CD8-positive, alpha-beta memory T cell (primary cell): ENCODE measurements around the gene BOC. TPM values are rescaled to one million over a fixed set of nuclear protein-coding genes. Genes with fewer than 3 reads are reported as not detected.
A peak's percentile ranks its signal among the peaks of the same experiment; 100 is the strongest.

ENCODE experiments used
- CTCF ChIA-PET: fragments of 350-600 bp; sonication (Branson Sonifier 250); formaldehyde crosslinking; loops from one replicate; lab custom pipeline; 2021; ENCODE audit warnings: antibody characterized with exemption; lab: Charles Lee
- POLR2A ChIA-PET: fragments of 350-600 bp; sonication (Branson Sonifier 250); formaldehyde crosslinking; loops from one replicate; lab custom pipeline; 2021; ENCODE audit warnings: antibody characterized with exemption; lab: Charles Lee
- DNase-seq, 5 donors: peaks; one replicate each; pipeline versions ENCODE4 v3.0.0 to v3.0.0-alpha.2; 2020 to 2022; ENCODE audit warnings: mixed read lengths in 1 of 5
- H3K27ac ChIP-seq: one replicate; pipeline ENCODE4 v1.7.0; 2013; ENCODE audit warnings: low read depth, mild to moderate bottlenecking, low read length, moderate library complexity
- H3K27me3 ChIP-seq: 2 replicates; pipeline ENCODE4 v1.7.0; 2013; ENCODE audit warnings: low read length, mild to moderate bottlenecking; ENCODE audit not compliant: insufficient read depth, poor library complexity, severe bottlenecking
- H3K36me3 ChIP-seq: 2 replicates; pipeline ENCODE4 v1.7.0; 2013; ENCODE audit warnings: mild to moderate bottlenecking, low read length, moderate library complexity; ENCODE audit not compliant: insufficient read depth
- H3K4me1 ChIP-seq: 2 replicates; pipeline ENCODE4 v1.7.0; 2013; ENCODE audit warnings: mild to moderate bottlenecking, low read length, moderate library complexity; ENCODE audit not compliant: insufficient read depth
- H3K4me3 ChIP-seq: 2 replicates; pipeline ENCODE4 v1.7.0; 2013; ENCODE audit warnings: mild to moderate bottlenecking, low read length
- H3K9me3 ChIP-seq: 2 replicates; pipeline ENCODE4 v1.7.0; 2013; ENCODE audit warnings: mild to moderate bottlenecking, low read length
- H3K27ac Mint-ChIP-seq, 8 donors: one replicate each; pipeline ENCODE4 v1.8.0; 2020 to 2021; ENCODE audit warnings: mixed read lengths in 8 of 8, mild to moderate bottlenecking in 6 of 8, inconsistent platforms in 3 of 8, moderate library complexity in 3 of 8
- H3K27me3 Mint-ChIP-seq, 2 donors: one replicate each; pipeline ENCODE4 v1.8.0; 2020 to 2021; ENCODE audit warnings: mixed read lengths in 2 of 2, mild to moderate bottlenecking in 1 of 2, moderate library complexity in 1 of 2
- H3K36me3 Mint-ChIP-seq, 3 donors: one replicate each; pipeline ENCODE4 v1.8.0; 2020 to 2021; ENCODE audit warnings: mixed read lengths in 3 of 3, inconsistent platforms in 1 of 3, mild to moderate bottlenecking in 1 of 3
- H3K4me1 Mint-ChIP-seq, 3 donors: one replicate each; pipeline ENCODE4 v1.8.0; 2020 to 2021; ENCODE audit warnings: mixed read lengths in 3 of 3, inconsistent platforms in 1 of 3, mild to moderate bottlenecking in 1 of 3
- H3K4me3 Mint-ChIP-seq, 7 donors: one replicate each; pipeline ENCODE4 v1.8.0; 2020 to 2021; ENCODE audit warnings: mixed read lengths in 7 of 7, mild to moderate bottlenecking in 6 of 7, moderate library complexity in 4 of 7, inconsistent platforms in 2 of 7
- H3K9me3 Mint-ChIP-seq, 5 donors: one replicate each; pipeline ENCODE4 v1.8.0; 2020 to 2022; ENCODE audit warnings: mixed read lengths in 5 of 5, mild to moderate bottlenecking in 3 of 5, moderate library complexity in 2 of 5, inconsistent platforms in 1 of 5
- polyA plus RNA-seq: library from polyadenylated mRNA; unstranded; fragments of 300-500 nt; fragmentation: Illumina TruSeq; gene quantifications from one replicate; pipeline ENCODE4 v1.2.3, GENCODE V29; 2021
- total RNA-seq, 2 experiments: library from RNA; stranded (reverse); gene quantifications; one replicate each; pipeline ENCODE4 v1.2.3, GENCODE V29; 2021

The BOC gene
- total and polyA plus RNA-seq, 3 experiments from 2014 or later = not detected

DNA sequence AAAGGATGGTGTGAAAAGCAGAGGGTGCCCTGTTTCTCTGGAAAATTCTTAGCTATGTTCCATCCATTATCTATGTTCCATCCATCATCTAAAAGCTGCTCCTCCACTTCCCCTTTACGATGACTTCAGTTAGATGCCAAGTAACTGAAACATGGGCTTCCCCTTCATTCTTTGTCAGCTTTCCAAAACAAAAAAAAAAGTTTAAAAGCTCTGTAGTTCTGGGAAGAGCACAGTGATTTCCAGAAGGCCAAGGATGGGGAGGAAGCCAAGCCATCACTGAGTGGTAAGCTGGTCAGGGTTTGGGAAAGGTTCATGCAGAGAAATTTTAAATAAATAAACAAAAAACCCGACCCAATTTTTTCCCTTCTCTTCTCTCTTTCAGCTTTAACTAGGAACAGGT is 118.4 kb downstream of the BOC start:
- Mint-ChIP-seq H3K4me1 (no peaks in the 10 kb centered on the region), H3K9me3 (no peaks in the 10 kb centered on the region), H3K27me3 (no peaks in the 10 kb centered on the region), H3K36me3 (peaks cover 15 to 24% (median 22%) of the 10 kb centered on the region in 3 donors), H3K27ac (no peak overlapping the region), H3K4me3 (no peak overlapping the region)
- Histone ChIP-seq H3K27me3 (no peaks in the 10 kb centered on the region), H3K27ac (no peak overlapping the region), H3K9me3 (no peaks in the 10 kb centered on the region), H3K36me3 (no peaks in the 10 kb centered on the region), H3K4me1 (no peaks in the 10 kb centered on the region), H3K4me3 (no peak overlapping the region)
- POLR2A ChIA-PET = no interaction called here
- no peak for DNase-seq
- CTCF ChIA-PET = interaction anchor here (1.9 kb wide), 1 partner anchor 41 kb away, joined by 4 read pairs; no protein-coding TSS in a partner anchor

DNA sequence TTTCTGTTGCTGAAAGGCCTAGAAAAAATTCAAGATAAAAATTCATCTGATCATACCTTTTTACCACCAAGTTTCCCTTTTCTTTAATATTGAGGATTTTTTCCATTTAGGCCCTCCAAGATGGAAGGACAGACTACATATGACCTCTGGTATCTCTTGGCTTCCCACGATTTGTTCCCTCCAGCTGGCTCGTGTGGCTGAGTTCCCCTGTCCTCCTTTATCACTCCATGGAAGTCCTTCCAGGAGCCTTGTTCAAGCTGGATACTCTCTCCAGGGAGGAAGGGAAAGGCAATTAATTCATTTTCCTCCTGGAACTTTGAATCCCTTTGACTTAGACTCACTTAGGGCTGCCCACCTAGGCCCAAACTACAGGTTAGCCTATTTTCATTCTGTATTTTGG is 119.4 kb downstream of the BOC start:
- Histone ChIP-seq H3K4me3 (no peak overlapping the region), H3K36me3 (no peaks in the 10 kb centered on the region), H3K4me1 (no peaks in the 10 kb centered on the region), H3K27ac (no peak overlapping the region), H3K27me3 (no peaks in the 10 kb centered on the region), H3K9me3 (no peaks in the 10 kb centered on the region)
- Mint-ChIP-seq H3K9me3 (no peaks in the 10 kb centered on the region), H3K4me3 (no peak overlapping the region), H3K27ac (peak overlapping the region in 1 of 8 donors; percentile 4), H3K4me1 (no peaks in the 10 kb centered on the region), H3K36me3 (peaks cover 16 to 23% (median 21%) of the 10 kb centered on the region in 3 donors), H3K27me3 (no peaks in the 10 kb centered on the region)
- ChIA-PET CTCF (no interaction called here), POLR2A (no interaction called here)
- DNase-seq = no peak

DNA sequence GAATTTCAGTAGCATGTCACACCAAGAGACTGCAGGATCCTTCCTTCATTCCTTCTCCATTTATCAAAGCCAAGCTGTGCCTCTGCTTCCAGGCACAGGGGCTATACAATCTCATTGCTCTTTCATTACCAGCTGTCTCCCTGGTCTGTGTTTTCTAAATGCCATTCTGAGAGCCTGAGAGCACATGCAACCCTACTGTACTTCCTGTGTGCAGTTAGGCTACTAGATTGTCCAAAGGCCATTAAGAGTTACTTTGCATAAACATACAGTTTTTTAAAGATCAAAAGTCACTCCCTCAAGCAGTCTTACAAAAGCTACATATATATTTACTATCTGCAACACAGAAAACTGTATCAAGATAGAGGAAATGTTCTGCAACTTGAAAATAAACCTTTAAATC is 119.8 kb downstream of the BOC start:
- no peaks in the 10 kb centered on the region for H3K4me1 Mint-ChIP-seq
- Histone ChIP-seq H3K27me3 (no peaks in the 10 kb centered on the region), H3K4me1 (no peaks in the 10 kb centered on the region), H3K4me3 (no peak overlapping the region), H3K27ac (no peak overlapping the region), H3K9me3 (no peaks in the 10 kb centered on the region), H3K36me3 (no peaks in the 10 kb centered on the region)
- H3K27ac Mint-ChIP-seq = no peak overlapping the region
- H3K4me3 Mint-ChIP-seq = no peak overlapping the region
- CTCF ChIA-PET = no interaction called here
- H3K9me3 Mint-ChIP-seq = no peaks in the 10 kb centered on the region
- H3K36me3 Mint-ChIP-seq = peaks cover 12 to 19% (median 17%) of the 10 kb centered on the region in 3 donors
- no peaks in the 10 kb centered on the region for H3K27me3 Mint-ChIP-seq
- DNase-seq = no peak
- POLR2A ChIA-PET = no interaction called here

Other genes starting within 250 kb of the BOC start
- gene CD200R1, start 236.5 kb upstream of the BOC start, total RNA-seq = 1 to 10 TPM; 3.5 TPM
- 14.3 TPM for gene CD200R1, start 236.5 kb upstream of the BOC start, polyA plus RNA-seq
- 10 to 100 TPM; 29.3 to 29.4 TPM for gene GTPBP8, start 220.6 kb upstream of the BOC start, total RNA-seq
- gene GTPBP8, start 220.6 kb upstream of the BOC start, polyA plus RNA-seq = 23.9 TPM
- 1 to 10 TPM; 3.9 to 5.3 TPM for gene CFAP44, start 229.9 kb downstream of the BOC start, total RNA-seq
- 0.51 TPM for gene CFAP44, start 229.9 kb downstream of the BOC start, polyA plus RNA-seq